K562 (cell line): Measurements from ENCODE around the gene NCF2. TPM values are rescaled to one million over a fixed set of nuclear protein-coding genes. Genes with fewer than 3 reads are reported as not detected.

Source experiments
- C11orf30 ChIP-seq: fragments of 450-650 bp; IDR thresholded peaks from 2 replicates; pipeline ENCODE4 v1.6.1; 2016; ENCODE audit warnings: low read depth, mild to moderate bottlenecking
- COPS2 ChIP-seq: fragments of 450-650 bp; conservative IDR thresholded peaks from 2 replicates; pipeline ENCODE4 v1.6.1; 2016; ENCODE audit warnings: mild to moderate bottlenecking, moderate library complexity
- CREBBP ChIP-seq: IDR thresholded peaks from one replicate; pipeline ENCODE4 v1.6.1; 2012; ENCODE audit warnings: low read depth, mild to moderate bottlenecking, control low read depth, inconsistent platforms, low read length
- EHMT2 ChIP-seq: fragments of 450-650 bp; IDR thresholded peaks from 2 replicates; pipeline ENCODE4 v1.6.1; 2018; ENCODE audit warnings: antibody characterized with exemption
- ETV5 ChIP-seq: sonication (generic); formaldehyde crosslinking; IDR thresholded peaks from 2 replicates; pipeline ENCODE4 v1.4.0; 2020; ENCODE audit warnings: low read depth, mild to moderate bottlenecking, missing genetic modification reagents
- FOXK1 ChIP-seq: sonication (generic); formaldehyde crosslinking; IDR thresholded peaks from 2 replicates; pipeline ENCODE4 v1.8.0; 2022; ENCODE audit warnings: missing genetic modification reagents, mild to moderate bottlenecking, borderline replicate concordance
- HLTF ChIP-seq: fragments of 450-650 bp; IDR thresholded peaks from 2 replicates; pipeline ENCODE4 v1.6.1; 2016
- KDM1A ChIP-seq, 2 experiments: fragments of 450-650 bp; IDR thresholded peaks; 2 replicates each; pipeline ENCODE4 v1.6.1; 2016; ENCODE audit warnings: mild to moderate bottlenecking in 2 of 2
- MCM2 ChIP-seq: fragments of 450-650 bp; IDR thresholded peaks from 2 replicates; pipeline ENCODE4 v1.6.1; 2017; ENCODE audit warnings: low read depth, mild to moderate bottlenecking
- NFIX ChIP-seq: fragments of 250-450 bp; sonication (Bioruptor Pico); IDR thresholded peaks from 2 replicates; pipeline ENCODE4 v1.4.0; 2020; ENCODE audit warnings: low read depth, mild to moderate bottlenecking, moderate library complexity
- POLR3A ChIP-seq: IDR thresholded peaks from 2 replicates; pipeline ENCODE4 v1.6.1; 2011; ENCODE audit warnings: borderline replicate concordance, mild to moderate bottlenecking, moderate library complexity; ENCODE audit not compliant: insufficient read length, insufficient read depth; ENCODE audit errors: extremely low read depth
- PYGO2 ChIP-seq: fragments of 450-650 bp; IDR thresholded peaks from 2 replicates; pipeline ENCODE4 v1.6.1; 2016; ENCODE audit warnings: mild to moderate bottlenecking, missing genetic modification characterization, moderate library complexity, missing compliant biosample characterization
- STAT5B ChIP-seq: fragments of 250-450 bp; sonication (Bioruptor Pico); IDR thresholded peaks from 2 replicates; pipeline ENCODE4 v1.8.0; 2021; ENCODE audit warnings: mild to moderate bottlenecking, inconsistent platforms
- TBP ChIP-seq: optimal IDR thresholded peaks from 2 replicates; pipeline ENCODE3; 2011; ENCODE audit warnings: low read depth, low read length, improper control_type of control experiment
- TRIM24 ChIP-seq, 2 experiments: fragments of 450-650 bp; IDR thresholded peaks; 2 replicates each; pipeline ENCODE4 v1.6.1; 2016
- TSC22D4 ChIP-seq: fragments of 450-650 bp; IDR thresholded peaks from 2 replicates; pipeline ENCODE4 v1.6.1; 2016; ENCODE audit warnings: missing genetic modification characterization, missing biosample characterization, control low read depth
- ZC3H4 ChIP-seq: sonication (generic); formaldehyde crosslinking; IDR thresholded peaks from 2 replicates; pipeline ENCODE4 v1.9.0; 2021; ENCODE audit warnings: missing genetic modification reagents, borderline replicate concordance
- ZFP30 ChIP-seq: fragments of 250-450 bp; sonication (Bioruptor Pico); IDR thresholded peaks from 2 replicates; pipeline ENCODE4 v1.8.0; 2022; ENCODE audit warnings: moderate library complexity, mild to moderate bottlenecking, inconsistent platforms, borderline replicate concordance
- ZNF232 ChIP-seq: sonication (generic); formaldehyde crosslinking; IDR thresholded peaks from 2 replicates; pipeline ENCODE4 v1.8.0; 2022; ENCODE audit warnings: mild to moderate bottlenecking, missing genetic modification reagents
- ZNF3 ChIP-seq: fragments of 250-450 bp; sonication (Bioruptor Pico); IDR thresholded peaks from 2 replicates; pipeline ENCODE4 v1.5.0; 2021; ENCODE audit warnings: mild to moderate bottlenecking, moderate library complexity
- ZNF384 ChIP-seq: IDR thresholded peaks from 2 replicates; pipeline ENCODE4 v1.6.1; 2012; ENCODE audit warnings: low read depth, low read length, improper control_type of control experiment
- ZNF589 ChIP-seq: fragments of 200-800 bp; sonication (Bioruptor generic); IDR thresholded peaks from 2 replicates; pipeline ENCODE4 v1.6.1; 2016; ENCODE audit warnings: low read depth, missing genetic modification characterization, missing compliant biosample characterization
- ZNF696 ChIP-seq: fragments of 250-450 bp; sonication (Bioruptor Pico); conservative IDR thresholded peaks from 2 replicates; pipeline ENCODE4 v1.4.0; 2020; ENCODE audit warnings: mild to moderate bottlenecking, moderate library complexity
- polyA plus RNA-seq, 8 experiments: library from polyadenylated mRNA; depleted of rRNA in 4 of 8; stranded (reverse) in 5 of 8; unstranded in 3 of 8; fragments of >200 nt; fragmentation: Nextera tagmentation in 2 of 8; fragmentation: Illumina TruSeq in 1 of 8; extraction: Ambion mirVana in 2 of 8; extraction: Trizol in 1 of 8; gene quantifications; 2 replicates each; pipeline versions ENCODE4 v1.2.1 to v1.2.3, GENCODE V29; 2011 to 2014; ENCODE audit warnings: inconsistent platforms in 1 of 8, missing spikeins in 1 of 8
- total RNA-seq, 7 experiments: library from RNA; depleted of rRNA in 6 of 7; stranded (reverse); fragments of >200 nt in 6 of 7; fragmentation: Illumina TruSeq in 2 of 7; extraction: Trizol in 2 of 7; gene quantifications; 2 replicates each; pipeline versions ENCODE4 v1.2.1 to v1.2.3, GENCODE V29; 2011 to 2021; ENCODE audit warnings: low replicate concordance in 1 of 7
- TF ChIP-seq, protein P1 (sequence below), 2 experiments: IDR thresholded peaks in 1 of 2; conservative IDR thresholded peaks in 1 of 2; 2 replicates each; pipeline ENCODE4 v1.6.1; 2016; ENCODE audit warnings: low read depth in 2 of 2, mild to moderate bottlenecking in 1 of 2, missing compliant biosample characterization in 1 of 2, missing genetic modification characterization in 1 of 2, moderate library complexity in 1 of 2
- TF ChIP-seq, protein P2 (sequence below): sonication (generic); formaldehyde crosslinking; IDR thresholded peaks from 2 replicates; pipeline ENCODE4 v1.8.0; 2022; ENCODE audit warnings: mild to moderate bottlenecking, missing genetic modification reagents

NCF2 gene
- total and polyA plus RNA-seq, 9 of the 15 experiments (the other 6 are each of a cell fraction or from before 2014, with no cell fraction given) = 0.07 to 0.54 (median 0.16) TPM; not detected in 3

DNA sequence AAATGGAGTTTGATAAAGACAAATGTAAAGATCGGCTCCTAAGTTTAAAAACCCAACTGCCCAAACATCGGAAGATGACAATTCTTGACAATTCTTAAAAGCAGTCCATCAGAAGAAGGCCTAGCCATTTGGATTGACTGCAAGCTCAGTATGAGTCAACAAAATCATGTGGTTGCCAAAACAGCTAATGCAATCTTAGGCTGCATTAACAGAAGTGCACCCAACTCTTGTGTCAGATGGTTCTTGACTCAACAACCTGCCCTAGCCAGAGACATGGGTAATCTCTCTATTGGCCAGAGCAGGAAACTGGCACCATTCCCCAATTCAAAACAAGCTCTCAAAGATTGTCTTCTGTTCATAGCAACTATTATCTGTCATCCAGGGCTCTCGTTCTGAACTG, 9.9 kb upstream of the NCF2 start (continued):
- TF ChIP-seq ZC3H4 (no peak), ZNF696 (CRISPR knock-in tag) (no peak), ZFP30 (no peak), POLR3A (no peak), HLTF (no peak), TBP (no peak), FOXK1 (CRISPR knock-in tag) (no peak), EHMT2 (peak; percentile 67; the same call in 1 of the 2 replicates), ETV5 (CRISPR knock-in tag) (no peak), MCM2 (no peak), STAT5B (CRISPR knock-in tag) (no peak), NFIX (CRISPR knock-in tag) (no peak), PYGO2 (tag) (no peak), ZNF384 (no peak), COPS2 (no peak), CREBBP (no peak), C11orf30 (peak; percentile 43), KDM1A (IDR thresholded peaks at IDR 0.05) (no peak), TSC22D4 (tag) (no peak), ZNF3 (no peak), ZNF232 (CRISPR knock-in tag) (no peak), ZNF589 (no peak), TRIM24 (IDR thresholded peaks at IDR 0.05) (peak in 1 of 2 experiments; percentile 24; a peak in 1 of 4 replicates)
- TF ChIP-seq, protein P1, sequence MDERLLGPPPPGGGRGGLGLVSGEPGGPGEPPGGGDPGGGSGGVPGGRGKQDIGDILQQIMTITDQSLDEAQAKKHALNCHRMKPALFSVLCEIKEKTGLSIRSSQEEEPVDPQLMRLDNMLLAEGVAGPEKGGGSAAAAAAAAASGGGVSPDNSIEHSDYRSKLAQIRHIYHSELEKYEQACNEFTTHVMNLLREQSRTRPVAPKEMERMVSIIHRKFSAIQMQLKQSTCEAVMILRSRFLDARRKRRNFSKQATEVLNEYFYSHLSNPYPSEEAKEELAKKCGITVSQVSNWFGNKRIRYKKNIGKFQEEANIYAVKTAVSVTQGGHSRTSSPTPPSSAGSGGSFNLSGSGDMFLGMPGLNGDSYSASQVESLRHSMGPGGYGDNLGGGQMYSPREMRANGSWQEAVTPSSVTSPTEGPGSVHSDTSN (CRISPR knock-in tag; IDR thresholded peaks at IDR 0.05; ENCODE audit: low read depth) = no peak
- TF ChIP-seq, protein P1 (tag; conservative IDR thresholded peaks at IDR 0.05; ENCODE audit: low read depth) = 0 out of 2 replicates have a peak, but pooled peaks have one; percentile 29
- TF ChIP-seq, protein P2, sequence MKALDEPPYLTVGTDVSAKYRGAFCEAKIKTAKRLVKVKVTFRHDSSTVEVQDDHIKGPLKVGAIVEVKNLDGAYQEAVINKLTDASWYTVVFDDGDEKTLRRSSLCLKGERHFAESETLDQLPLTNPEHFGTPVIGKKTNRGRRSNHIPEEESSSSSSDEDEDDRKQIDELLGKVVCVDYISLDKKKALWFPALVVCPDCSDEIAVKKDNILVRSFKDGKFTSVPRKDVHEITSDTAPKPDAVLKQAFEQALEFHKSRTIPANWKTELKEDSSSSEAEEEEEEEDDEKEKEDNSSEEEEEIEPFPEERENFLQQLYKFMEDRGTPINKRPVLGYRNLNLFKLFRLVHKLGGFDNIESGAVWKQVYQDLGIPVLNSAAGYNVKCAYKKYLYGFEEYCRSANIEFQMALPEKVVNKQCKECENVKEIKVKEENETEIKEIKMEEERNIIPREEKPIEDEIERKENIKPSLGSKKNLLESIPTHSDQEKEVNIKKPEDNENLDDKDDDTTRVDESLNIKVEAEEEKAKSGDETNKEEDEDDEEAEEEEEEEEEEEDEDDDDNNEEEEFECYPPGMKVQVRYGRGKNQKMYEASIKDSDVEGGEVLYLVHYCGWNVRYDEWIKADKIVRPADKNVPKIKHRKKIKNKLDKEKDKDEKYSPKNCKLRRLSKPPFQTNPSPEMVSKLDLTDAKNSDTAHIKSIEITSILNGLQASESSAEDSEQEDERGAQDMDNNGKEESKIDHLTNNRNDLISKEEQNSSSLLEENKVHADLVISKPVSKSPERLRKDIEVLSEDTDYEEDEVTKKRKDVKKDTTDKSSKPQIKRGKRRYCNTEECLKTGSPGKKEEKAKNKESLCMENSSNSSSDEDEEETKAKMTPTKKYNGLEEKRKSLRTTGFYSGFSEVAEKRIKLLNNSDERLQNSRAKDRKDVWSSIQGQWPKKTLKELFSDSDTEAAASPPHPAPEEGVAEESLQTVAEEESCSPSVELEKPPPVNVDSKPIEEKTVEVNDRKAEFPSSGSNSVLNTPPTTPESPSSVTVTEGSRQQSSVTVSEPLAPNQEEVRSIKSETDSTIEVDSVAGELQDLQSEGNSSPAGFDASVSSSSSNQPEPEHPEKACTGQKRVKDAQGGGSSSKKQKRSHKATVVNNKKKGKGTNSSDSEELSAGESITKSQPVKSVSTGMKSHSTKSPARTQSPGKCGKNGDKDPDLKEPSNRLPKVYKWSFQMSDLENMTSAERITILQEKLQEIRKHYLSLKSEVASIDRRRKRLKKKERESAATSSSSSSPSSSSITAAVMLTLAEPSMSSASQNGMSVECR (CRISPR knock-in tag) = no peak
